Suprapubic skin (tissue), 4 donors: ENCODE results near the gene MORN5. TPM values are rescaled to one million over a fixed set of nuclear protein-coding genes. Genes with fewer than 3 reads are reported as not detected.

Source experiments
- DNase-seq, 2 donors: peaks; one replicate each; pipeline ENCODE4 v3.0.0-alpha.2; 2019; ENCODE audit warnings: low spot score in 2 of 2
- H3K27ac ChIP-seq: fragments of 200-600 bp; sonication (generic); one replicate; pipeline ENCODE4 v1.5.1; 2019
- H3K27me3 ChIP-seq: fragments of 200-600 bp; sonication (generic); one replicate; pipeline ENCODE4 v1.5.1; 2019
- H3K36me3 ChIP-seq: fragments of 200-600 bp; sonication (generic); one replicate; pipeline ENCODE4 v1.5.1; 2019
- H3K4me1 ChIP-seq: fragments of 200-600 bp; sonication (generic); one replicate; pipeline ENCODE4 v1.5.1; 2019
- H3K4me3 ChIP-seq: fragments of 200-600 bp; sonication (generic); one replicate; pipeline ENCODE4 v1.5.1; 2019; ENCODE audit warnings: mild to moderate bottlenecking
- H3K9me3 ChIP-seq: fragments of 200-600 bp; sonication (generic); one replicate; pipeline ENCODE4 v1.5.1; 2019
- CTCF ChIP-seq, 2 donors: fragments of 200-600 bp in 1 of 2; fragments of 450-650 bp in 1 of 2; sonication (generic) in 1 of 2; IDR thresholded peaks; one replicate each; pipeline ENCODE4 v1.5.1; 2016 to 2019; ENCODE audit warnings: antibody characterized with exemption in 2 of 2, mild to moderate bottlenecking in 1 of 2, moderate library complexity in 1 of 2
- EP300 ChIP-seq: sonication (generic); formaldehyde crosslinking; IDR thresholded peaks from one replicate; pipeline ENCODE4 v1.6.1; 2017; ENCODE audit warnings: antibody characterized with exemption
- POLR2A ChIP-seq, 2 donors: fragments of 450-650 bp; IDR thresholded peaks; one replicate each; pipeline ENCODE4 v1.6.1; 2017; ENCODE audit warnings: antibody characterized with exemption in 2 of 2, mild to moderate bottlenecking in 2 of 2, moderate library complexity in 2 of 2
- POLR2AphosphoS5 ChIP-seq, 3 donors: sonication (generic); formaldehyde crosslinking; IDR thresholded peaks; one replicate each; pipeline ENCODE4 v1.6.1; 2017; ENCODE audit warnings: antibody characterized with exemption in 3 of 3
- WGBS: methylation state at CpG from one replicate; pipeline ENCODE4 v1.1.5; 2018; 5-methylcytosine and 5-hydroxymethylcytosine counted together
- total RNA-seq, 4 donors: library from RNA; depleted of rRNA; stranded (reverse); fragments of >200 nt; gene quantifications; one replicate each; pipeline ENCODE4 v1.1.0, GENCODE V29; 2016

Gene MORN5
- total RNA-seq, 4 donors from 2014 or later: not detected

GRCh38 chr9:122212473-122213004 lies 52.8 kb downstream of the MORN5 start:
- Histone ChIP-seq H3K27me3 (peaks cover 77% of the 10 kb centered on the region), H3K4me1 (peaks cover 15% of the 10 kb centered on the region), H3K36me3 (no peaks in the 10 kb centered on the region), H3K27ac (no peak overlapping the region), H3K9me3 (no peaks in the 10 kb centered on the region), H3K4me3 (no peak overlapping the region)
- TF ChIP-seq POLR2A (IDR thresholded peaks at IDR 0.05): no peak
- TF ChIP-seq EP300: no peak
- TF ChIP-seq POLR2AphosphoS5 (IDR thresholded peaks at IDR 0.05): no peak
- no peak for TF ChIP-seq CTCF (IDR thresholded peaks at IDR 0.05)
- 76% methylated on average over 7 of the region's 7 CpGs for WGBS
- no peak for DNase-seq

- no peak overlapping the region for H3K27ac ChIP-seq
- peak overlapping the region; percentile 51 for H3K4me3 ChIP-seq
- WGBS: 52% methylated on average over 20 of the region's 20 CpGs
- DNase-seq: no peak
- peaks cover 83% of the 10 kb centered on the region for H3K27me3 ChIP-seq
- TF ChIP-seq EP300 (no peak), CTCF (IDR thresholded peaks at IDR 0.05) (no peak), POLR2AphosphoS5 (IDR thresholded peaks at IDR 0.05) (no peak), POLR2A (IDR thresholded peaks at IDR 0.05) (no peak)
- no peaks in the 10 kb centered on the region for H3K9me3 ChIP-seq
- peaks cover 18% of the 10 kb centered on the region for H3K4me1 ChIP-seq
- no peaks in the 10 kb centered on the region for H3K36me3 ChIP-seq
Measured at GRCh38 chr9:122213102-122213588, 53.4 kb downstream of the MORN5 start.

- peaks cover 90% of the 10 kb centered on the region for H3K27me3 ChIP-seq
Measured at GRCh38 chr9:122213589-122214413, 54.1 kb downstream of the MORN5 start.

GRCh38 chr9:122214507-122214906 lies 54.8 kb downstream of the MORN5 start:
- Histone ChIP-seq H3K36me3 (no peaks in the 10 kb centered on the region), H3K27me3 (peaks cover 93% of the 10 kb centered on the region), H3K4me1 (peaks cover 31% of the 10 kb centered on the region), H3K27ac (no peak overlapping the region), H3K4me3 (peak overlapping the region; percentile 51), H3K9me3 (no peaks in the 10 kb centered on the region)
- 51% methylated on average over 9 of the region's 9 CpGs for WGBS
- TF ChIP-seq POLR2A (IDR thresholded peaks at IDR 0.05) (no peak), CTCF (IDR thresholded peaks at IDR 0.05) (no peak), POLR2AphosphoS5 (IDR thresholded peaks at IDR 0.05) (no peak), EP300 (no peak)
- peak in 1 of 2 donors; percentile 18 for DNase-seq

More at GRCh38 chr9:122213589-122214413, 54.1 kb downstream of the MORN5 start:
- Histone ChIP-seq H3K4me1 (peaks cover 24% of the 10 kb centered on the region), H3K9me3 (no peaks in the 10 kb centered on the region), H3K27ac (no peak overlapping the region), H3K4me3 (peak overlapping the region; percentile 51), H3K36me3 (no peaks in the 10 kb centered on the region)
- no peak for DNase-seq
- TF ChIP-seq CTCF (IDR thresholded peaks at IDR 0.05) (no peak), POLR2A (IDR thresholded peaks at IDR 0.05) (no peak), EP300 (no peak), POLR2AphosphoS5 (IDR thresholded peaks at IDR 0.05) (no peak)
- 43% methylated on average over 4 of the region's 93 CpGs for WGBS

- no peaks in the 10 kb centered on the region for H3K9me3 ChIP-seq
- peaks cover 42% of the 10 kb centered on the region for H3K4me1 ChIP-seq
- H3K36me3 ChIP-seq: no peaks in the 10 kb centered on the region
- H3K27me3 ChIP-seq: peaks cover 95% of the 10 kb centered on the region
- H3K4me3 ChIP-seq: no peak overlapping the region
- TF ChIP-seq EP300 (no peak), POLR2AphosphoS5 (IDR thresholded peaks at IDR 0.05) (no peak), CTCF (IDR thresholded peaks at IDR 0.05) (no peak), POLR2A (IDR thresholded peaks at IDR 0.05) (no peak)
- no peak overlapping the region for H3K27ac ChIP-seq
- 100% methylated on average over 1 of the region's 1 CpG for WGBS
- no peak for DNase-seq
Measured at GRCh38 chr9:122215663-122216062, 56.0 kb downstream of the MORN5 start.
